ENCODE results near the gene FBXW7. TPM values are rescaled to one million over a fixed set of nuclear protein-coding genes. Genes with fewer than 3 reads are reported as not detected.

The FBXW7 gene
- total and polyA plus RNA-seq, 8 donors, result 10.1 to 30.1 (median 17.6) TPM

- Histone ChIP-seq H3K27me3 (no peaks in the 10 kb centered on the region), H3K9me3 (no peaks in the 10 kb centered on the region), H3K36me3 (no peaks in the 10 kb centered on the region), H3K4me3 (no peak overlapping the region), H3K27ac (no peak overlapping the region), H3K4me1 (no peaks in the 10 kb centered on the region)
- no peak for DNase-seq
- TF ChIP-seq CTCF (IDR thresholded peaks at IDR 0.05), result no peak
- no peak for ATAC-seq
- FAIRE-seq, result no peak
- 85 to 94% methylated on average over 2 of the region's 2 CpGs for WGBS, 2 donors
- intact Hi-C loops (cut with DNase I), result no loop called here
These were observed 252.0 kb downstream of the FBXW7 start for GRCh38 chr4:152283801-152284470.

- Histone ChIP-seq H3K36me3 (no peaks in the 10 kb centered on the region), H3K27ac (no peak overlapping the region), H3K9me3 (no peaks in the 10 kb centered on the region), H3K4me3 (no peak overlapping the region), H3K27me3 (no peaks in the 10 kb centered on the region), H3K4me1 (no peaks in the 10 kb centered on the region)
- intact Hi-C loops (cut with DNase I), result no loop called here
- 79 to 85% methylated on average over 6 of the region's 6 CpGs for WGBS, 2 donors
- no peak for ATAC-seq
- DNase-seq, result no peak
- no peak for TF ChIP-seq CTCF (IDR thresholded peaks at IDR 0.05)
- FAIRE-seq, result no peak
These were observed 254.1 kb downstream of the FBXW7 start for GRCh38 chr4:152281822-152282221.

GRCh38 chr4:152281211-152281610 is 254.7 kb downstream of the FBXW7 start:
- H3K36me3 ChIP-seq, result no peaks in the 10 kb centered on the region
- FAIRE-seq (no peak), ATAC-seq (no peak), DNase-seq (no peak)
- intact Hi-C loops (cut with DNase I), result no loop called here
- TF ChIP-seq CTCF (IDR thresholded peaks at IDR 0.05), result no peak
- no peak overlapping the region for H3K4me3 ChIP-seq
- H3K9me3 ChIP-seq, result no peaks in the 10 kb centered on the region
- WGBS, 2 donors, result 87 to 92% methylated on average over 2 of the region's 2 CpGs
- no peaks in the 10 kb centered on the region for H3K4me1 ChIP-seq
- no peaks in the 10 kb centered on the region for H3K27me3 ChIP-seq
- H3K27ac ChIP-seq, result no peak overlapping the region

GRCh38 chr4:152279234-152279566 is 256.7 kb downstream of the FBXW7 start:
- no peak for TF ChIP-seq CTCF (IDR thresholded peaks at IDR 0.05)
- H3K4me3 ChIP-seq, result no peak overlapping the region
- no peak for FAIRE-seq
- no peaks in the 10 kb centered on the region for H3K36me3 ChIP-seq
- no peaks in the 10 kb centered on the region for H3K4me1 ChIP-seq
- no peak for ATAC-seq
- DNase-seq, result peak in 1 of 6 donors; percentile 32
- 87 to 91% methylated on average over 8 of the region's 8 CpGs for WGBS, 2 donors
- no peak overlapping the region for H3K27ac ChIP-seq
- intact Hi-C loops (cut with DNase I), result no loop called here
- H3K27me3 ChIP-seq, result no peaks in the 10 kb centered on the region
- no peaks in the 10 kb centered on the region for H3K9me3 ChIP-seq

- no peaks in the 10 kb centered on the region for H3K36me3 ChIP-seq
- no peaks in the 10 kb centered on the region for H3K27me3 ChIP-seq
- H3K4me3 ChIP-seq, result no peak overlapping the region
- DNase-seq (no peak), FAIRE-seq (no peak), ATAC-seq (peak in 3 of 4 donors; percentile 40 to 56 (median 48))
- no peaks in the 10 kb centered on the region for H3K4me1 ChIP-seq
- no peak for TF ChIP-seq CTCF (IDR thresholded peaks at IDR 0.05)
- H3K27ac ChIP-seq, result no peak overlapping the region
- intact Hi-C loops (cut with DNase I), result no loop called here
- H3K9me3 ChIP-seq, result no peaks in the 10 kb centered on the region
- WGBS, 2 donors, result 54 to 70% methylated on average over 9 of the region's 9 CpGs
These were observed 257.2 kb downstream of the FBXW7 start for GRCh38 chr4:152278505-152279233.

Data from pancreas (tissue), 10 donors.